Endothelial cell (in vitro differentiated cells): ENCODE measurements around the gene TRPC4AP. TPM values are rescaled to one million over a fixed set of nuclear protein-coding genes. Genes with fewer than 3 reads are reported as not detected.
A peak's percentile ranks its signal among the peaks of the same experiment; 100 is the strongest.

Experiments used
- DNase-seq: peaks from one replicate; pipeline ENCODE4 v3.0.0; 2021; ENCODE audit warnings: low spot score
- H3K27ac Mint-ChIP-seq: one replicate; pipeline ENCODE4 v1.8.0; 2021; ENCODE audit warnings: mixed read lengths, inconsistent platforms; ENCODE audit not compliant: unreplicated experiment
- H3K27me3 Mint-ChIP-seq: one replicate; pipeline ENCODE4 v1.8.0; 2021; ENCODE audit warnings: mild to moderate bottlenecking, moderate library complexity, mixed read lengths, inconsistent platforms; ENCODE audit not compliant: unreplicated experiment
- H3K36me3 Mint-ChIP-seq: one replicate; pipeline ENCODE4 v1.8.0; 2021; ENCODE audit warnings: mild to moderate bottlenecking, low read depth, mixed read lengths, inconsistent platforms; ENCODE audit not compliant: unreplicated experiment
- H3K4me1 Mint-ChIP-seq: one replicate; pipeline ENCODE4 v1.8.0; 2021; ENCODE audit warnings: mild to moderate bottlenecking, mixed read lengths, inconsistent platforms; ENCODE audit not compliant: unreplicated experiment
- H3K4me3 Mint-ChIP-seq: one replicate; pipeline ENCODE4 v1.8.0; 2021; ENCODE audit warnings: mild to moderate bottlenecking, mixed read lengths, inconsistent platforms; ENCODE audit not compliant: unreplicated experiment
- H3K9me3 Mint-ChIP-seq: one replicate; pipeline ENCODE4 v1.8.0; 2021; ENCODE audit warnings: mixed read lengths, inconsistent platforms; ENCODE audit not compliant: unreplicated experiment
- total RNA-seq: library from RNA; stranded (reverse); fragmentation: NEBNext Ultra II Directional; extraction: Animal tissue kit (Norgen Biotek cat#: 25700); gene quantifications from one replicate; pipeline ENCODE4 v1.2.1, GENCODE V29; 2021; ENCODE audit not compliant: unreplicated experiment
- TF ChIP-seq, protein P1 (sequence below): fragments of 200-600 bp; sonication (generic); IDR thresholded peaks from one replicate; pipeline ENCODE4 v1.5.0; 2021; ENCODE audit warnings: antibody characterized with exemption; ENCODE audit not compliant: unreplicated experiment

TRPC4AP gene
- total RNA-seq, 1 donor from 2014 or later, result 109 TPM

GRCh38 chr20:34987288-34988190, 105.1 kb downstream of the TRPC4AP start:
- TF ChIP-seq, protein P1, sequence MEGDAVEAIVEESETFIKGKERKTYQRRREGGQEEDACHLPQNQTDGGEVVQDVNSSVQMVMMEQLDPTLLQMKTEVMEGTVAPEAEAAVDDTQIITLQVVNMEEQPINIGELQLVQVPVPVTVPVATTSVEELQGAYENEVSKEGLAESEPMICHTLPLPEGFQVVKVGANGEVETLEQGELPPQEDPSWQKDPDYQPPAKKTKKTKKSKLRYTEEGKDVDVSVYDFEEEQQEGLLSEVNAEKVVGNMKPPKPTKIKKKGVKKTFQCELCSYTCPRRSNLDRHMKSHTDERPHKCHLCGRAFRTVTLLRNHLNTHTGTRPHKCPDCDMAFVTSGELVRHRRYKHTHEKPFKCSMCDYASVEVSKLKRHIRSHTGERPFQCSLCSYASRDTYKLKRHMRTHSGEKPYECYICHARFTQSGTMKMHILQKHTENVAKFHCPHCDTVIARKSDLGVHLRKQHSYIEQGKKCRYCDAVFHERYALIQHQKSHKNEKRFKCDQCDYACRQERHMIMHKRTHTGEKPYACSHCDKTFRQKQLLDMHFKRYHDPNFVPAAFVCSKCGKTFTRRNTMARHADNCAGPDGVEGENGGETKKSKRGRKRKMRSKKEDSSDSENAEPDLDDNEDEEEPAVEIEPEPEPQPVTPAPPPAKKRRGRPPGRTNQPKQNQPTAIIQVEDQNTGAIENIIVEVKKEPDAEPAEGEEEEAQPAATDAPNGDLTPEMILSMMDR, result no peak
- Mint-ChIP-seq H3K4me3 (no peak overlapping the region), H3K27me3 (peaks cover 17% of the 10 kb centered on the region), H3K9me3 (no peaks in the 10 kb centered on the region), H3K27ac (peak overlapping the region; percentile 15), H3K36me3 (peaks cover 14% of the 10 kb centered on the region), H3K4me1 (peaks cover 23% of the 10 kb centered on the region)
- DNase-seq, result no peak

GRCh38 chr20:34986311-34987287, 106.0 kb downstream of the TRPC4AP start:
- TF ChIP-seq, protein P1, result no peak
- Mint-ChIP-seq H3K36me3 (peaks cover 12% of the 10 kb centered on the region), H3K27me3 (peaks cover 17% of the 10 kb centered on the region), H3K4me3 (no peak overlapping the region), H3K4me1 (peaks cover 23% of the 10 kb centered on the region), H3K9me3 (no peaks in the 10 kb centered on the region), H3K27ac (no peak overlapping the region)
- DNase-seq, result no peak

DNA sequence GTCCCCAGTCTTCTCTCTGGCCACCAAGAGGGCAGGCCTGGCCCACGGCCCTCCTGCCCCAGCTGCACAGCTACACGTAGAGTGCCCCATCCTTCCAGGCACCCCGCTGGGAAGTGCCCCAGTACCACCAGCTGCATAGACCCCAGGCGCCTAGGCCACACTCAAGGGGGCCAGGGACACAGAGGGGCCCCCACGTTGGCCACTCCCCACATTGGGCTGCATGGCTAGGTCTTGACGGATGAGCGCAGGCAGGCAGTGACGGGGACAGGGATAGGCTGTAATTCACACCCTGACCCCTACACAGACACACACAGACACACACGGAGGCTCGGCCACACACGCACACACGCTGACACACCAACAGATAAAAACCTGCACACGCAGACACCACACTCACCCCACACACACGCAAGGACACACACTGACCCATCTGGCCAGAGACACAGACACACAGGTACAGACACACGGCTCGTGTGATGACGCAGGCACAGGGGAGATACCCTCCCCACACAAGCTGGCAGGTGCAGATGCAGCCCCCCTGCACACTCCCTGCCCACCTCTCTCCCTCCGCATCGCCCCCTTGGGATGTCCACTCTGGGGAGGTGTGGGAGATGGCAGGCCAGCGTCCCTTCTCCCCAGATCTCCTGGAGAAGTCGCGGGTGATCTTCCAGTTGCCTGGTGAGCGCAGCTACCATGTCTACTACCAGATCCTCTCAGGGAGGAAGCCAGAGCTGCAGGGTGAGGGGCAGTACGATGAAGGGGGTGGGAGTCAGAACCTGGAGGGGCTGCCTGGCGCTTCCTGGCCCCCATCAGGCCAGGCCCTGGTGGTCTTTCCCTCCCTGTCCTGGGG, 106.9 kb downstream of the TRPC4AP start:
- H3K4me3 Mint-ChIP-seq, result peak overlapping the region; percentile 37
- H3K36me3 Mint-ChIP-seq, result peaks cover 7% of the 10 kb centered on the region
- H3K27ac Mint-ChIP-seq, result peak overlapping the region; percentile 88
- peaks cover 14% of the 10 kb centered on the region for H3K27me3 Mint-ChIP-seq
- TF ChIP-seq, protein P1, result no peak
- DNase-seq, result no peak
- H3K4me1 Mint-ChIP-seq, result peaks cover 23% of the 10 kb centered on the region
- no peaks in the 10 kb centered on the region for H3K9me3 Mint-ChIP-seq

DNA sequence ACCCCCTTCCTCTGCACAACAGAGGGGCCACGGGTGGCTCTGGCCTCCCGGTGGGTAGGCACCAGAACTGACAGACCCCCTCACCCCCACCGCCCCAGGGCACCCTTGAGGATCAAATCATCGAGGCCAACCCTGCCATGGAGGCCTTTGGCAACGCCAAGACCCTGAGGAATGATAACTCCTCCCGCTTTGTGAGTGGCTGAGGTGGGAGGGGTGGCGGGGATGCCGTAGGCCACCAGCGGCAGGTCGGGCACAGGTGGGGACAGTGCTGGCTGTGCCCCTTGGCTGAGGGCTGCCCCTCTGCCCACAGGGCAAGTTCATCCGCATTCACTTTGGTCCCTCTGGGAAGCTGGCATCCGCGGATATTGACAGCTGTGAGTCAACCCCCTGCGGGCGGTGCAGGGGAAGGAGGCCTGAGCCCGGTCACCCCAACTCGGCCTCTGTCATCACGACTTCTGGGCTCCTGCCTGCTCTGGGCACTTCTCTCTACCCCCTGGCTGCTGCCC, 107.8 kb downstream of the TRPC4AP start:
- peaks cover 14% of the 10 kb centered on the region for H3K27me3 Mint-ChIP-seq
- peak overlapping the region; percentile 88 for H3K27ac Mint-ChIP-seq
- H3K4me1 Mint-ChIP-seq, result peaks cover 23% of the 10 kb centered on the region
- DNase-seq, result no peak
- H3K4me3 Mint-ChIP-seq, result peak overlapping the region; percentile 33
- H3K36me3 Mint-ChIP-seq, result peaks cover 7% of the 10 kb centered on the region
- no peaks in the 10 kb centered on the region for H3K9me3 Mint-ChIP-seq
- TF ChIP-seq, protein P1, result no peak
